ENCODE data around the gene SHTN1. TPM values are rescaled to one million over a fixed set of nuclear protein-coding genes. Genes with fewer than 3 reads are reported as not detected.

The SHTN1 gene
- total RNA-seq, 1 donor from 2014 or later = 20.2 TPM

DNA sequence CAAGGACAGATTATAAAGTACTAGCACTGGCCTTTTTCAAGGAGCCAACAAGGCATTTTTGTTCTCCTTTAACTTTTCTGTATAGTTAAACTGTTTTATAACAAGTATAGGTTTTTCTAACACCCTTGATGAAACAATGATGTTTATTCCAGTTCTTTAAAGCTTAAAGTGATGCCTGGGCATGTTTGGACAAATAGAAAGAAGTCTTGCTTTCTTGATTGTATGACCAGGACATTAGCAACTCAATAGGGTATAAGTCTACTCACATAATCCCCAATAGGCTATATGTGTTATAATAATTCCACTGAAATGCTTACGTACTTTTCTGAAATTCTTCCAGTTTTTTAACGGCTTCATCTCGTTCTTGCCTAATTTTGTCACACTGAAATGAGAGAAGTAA is 36.7 kb downstream of the SHTN1 start:
- DNase-seq (ENCODE audit: low spot score) = no peak
- no peaks in the 10 kb centered on the region for H3K27me3 Mint-ChIP-seq (ENCODE audit: low read depth)
- H3K27ac Mint-ChIP-seq (ENCODE audit: unreplicated experiment) = no peak overlapping the region
- no peaks in the 10 kb centered on the region for H3K4me1 Mint-ChIP-seq (ENCODE audit: low read depth)
- peaks cover 7% of the 10 kb centered on the region for H3K36me3 Mint-ChIP-seq (ENCODE audit: low read depth)
- H3K9me3 Mint-ChIP-seq (ENCODE audit: low read depth) = no peaks in the 10 kb centered on the region
- TF ChIP-seq, protein P1, sequence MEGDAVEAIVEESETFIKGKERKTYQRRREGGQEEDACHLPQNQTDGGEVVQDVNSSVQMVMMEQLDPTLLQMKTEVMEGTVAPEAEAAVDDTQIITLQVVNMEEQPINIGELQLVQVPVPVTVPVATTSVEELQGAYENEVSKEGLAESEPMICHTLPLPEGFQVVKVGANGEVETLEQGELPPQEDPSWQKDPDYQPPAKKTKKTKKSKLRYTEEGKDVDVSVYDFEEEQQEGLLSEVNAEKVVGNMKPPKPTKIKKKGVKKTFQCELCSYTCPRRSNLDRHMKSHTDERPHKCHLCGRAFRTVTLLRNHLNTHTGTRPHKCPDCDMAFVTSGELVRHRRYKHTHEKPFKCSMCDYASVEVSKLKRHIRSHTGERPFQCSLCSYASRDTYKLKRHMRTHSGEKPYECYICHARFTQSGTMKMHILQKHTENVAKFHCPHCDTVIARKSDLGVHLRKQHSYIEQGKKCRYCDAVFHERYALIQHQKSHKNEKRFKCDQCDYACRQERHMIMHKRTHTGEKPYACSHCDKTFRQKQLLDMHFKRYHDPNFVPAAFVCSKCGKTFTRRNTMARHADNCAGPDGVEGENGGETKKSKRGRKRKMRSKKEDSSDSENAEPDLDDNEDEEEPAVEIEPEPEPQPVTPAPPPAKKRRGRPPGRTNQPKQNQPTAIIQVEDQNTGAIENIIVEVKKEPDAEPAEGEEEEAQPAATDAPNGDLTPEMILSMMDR (IDR thresholded peaks at IDR 0.05) = no peak
- no peak overlapping the region for H3K4me3 Mint-ChIP-seq (ENCODE audit: unreplicated experiment)

DNA sequence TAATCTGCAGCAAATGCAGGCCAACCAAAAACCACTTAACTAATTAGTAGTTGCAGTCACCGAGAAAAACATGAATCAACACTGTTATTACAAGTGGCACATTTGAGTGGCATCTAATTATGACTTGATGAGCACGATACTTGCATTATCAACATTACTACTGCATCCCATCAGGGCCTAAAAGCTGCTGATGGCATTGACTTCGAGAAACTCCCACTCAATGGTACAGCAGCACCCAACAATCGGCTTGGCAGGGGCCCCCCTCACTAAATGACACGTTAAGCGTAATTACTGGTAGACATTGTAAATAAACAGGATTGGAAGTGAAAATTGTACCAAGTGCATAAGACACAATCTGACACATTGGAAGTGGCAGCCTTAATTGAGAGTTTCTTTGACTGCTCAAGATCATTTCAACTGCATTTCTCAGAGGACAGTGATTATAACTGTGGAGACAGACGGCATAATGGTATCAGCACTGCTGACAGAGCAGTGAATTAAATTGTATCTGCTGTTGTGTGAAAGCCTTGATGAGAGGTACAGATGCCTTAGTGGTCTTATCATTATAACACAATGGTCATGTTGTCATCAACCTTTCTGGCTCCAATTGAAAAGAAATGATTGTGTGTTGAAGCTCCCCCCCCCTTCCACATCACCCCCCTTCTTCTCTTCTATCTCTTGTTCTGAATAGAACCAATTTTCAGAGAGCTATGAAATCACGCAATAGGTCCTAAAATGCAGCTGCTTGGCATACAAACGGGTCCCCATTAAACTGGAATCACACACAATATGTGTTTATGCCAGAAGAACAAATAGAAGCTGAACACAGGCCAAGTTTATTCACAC is 43.4 kb downstream of the SHTN1 start:
- TF ChIP-seq, protein P1 (IDR thresholded peaks at IDR 0.05) = no peak
- H3K4me3 Mint-ChIP-seq (ENCODE audit: unreplicated experiment) = no peak overlapping the region
- peaks cover 5% of the 10 kb centered on the region for H3K36me3 Mint-ChIP-seq (ENCODE audit: low read depth)
- no peaks in the 10 kb centered on the region for H3K9me3 Mint-ChIP-seq (ENCODE audit: low read depth)
- no peak overlapping the region for H3K27ac Mint-ChIP-seq (ENCODE audit: unreplicated experiment)
- H3K4me1 Mint-ChIP-seq (ENCODE audit: low read depth) = no peaks in the 10 kb centered on the region
- H3K27me3 Mint-ChIP-seq (ENCODE audit: low read depth) = no peaks in the 10 kb centered on the region
- no peak for DNase-seq (ENCODE audit: low spot score)

GRCh38 chr10:116960066-116960776 is 44.8 kb downstream of the SHTN1 start:
- DNase-seq (ENCODE audit: low spot score) = no peak
- no peak overlapping the region for H3K27ac Mint-ChIP-seq (ENCODE audit: unreplicated experiment)
- TF ChIP-seq, protein P1 (IDR thresholded peaks at IDR 0.05) = no peak
- no peak overlapping the region for H3K4me3 Mint-ChIP-seq (ENCODE audit: unreplicated experiment)
- H3K36me3 Mint-ChIP-seq (ENCODE audit: low read depth) = peaks cover 2% of the 10 kb centered on the region
- no peaks in the 10 kb centered on the region for H3K27me3 Mint-ChIP-seq (ENCODE audit: low read depth)
- no peaks in the 10 kb centered on the region for H3K4me1 Mint-ChIP-seq (ENCODE audit: low read depth)
- H3K9me3 Mint-ChIP-seq (ENCODE audit: low read depth) = no peaks in the 10 kb centered on the region

DNA sequence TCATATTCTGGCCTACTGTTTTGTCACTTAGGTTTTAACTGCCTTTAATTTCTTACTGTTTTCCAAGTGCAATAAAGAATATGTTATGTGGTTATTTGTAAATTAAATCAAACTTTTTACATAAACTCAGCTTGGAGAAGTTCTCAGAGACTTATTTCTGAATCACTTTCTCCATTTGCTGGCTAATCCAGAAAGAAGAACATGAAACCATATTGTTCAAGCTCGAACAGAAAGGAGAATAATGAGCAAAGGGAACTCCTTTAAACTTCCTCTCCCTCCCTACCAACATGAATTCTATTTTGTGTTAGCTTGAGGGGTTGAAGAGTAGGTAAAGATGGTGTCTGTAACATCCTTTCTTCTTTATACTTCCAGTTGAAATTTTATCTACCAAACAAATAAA is 52.3 kb downstream of the SHTN1 start:
- Mint-ChIP-seq H3K27me3 (ENCODE audit: low read depth) (no peaks in the 10 kb centered on the region), H3K4me1 (ENCODE audit: low read depth) (peaks cover 9% of the 10 kb centered on the region), H3K4me3 (ENCODE audit: unreplicated experiment) (no peak overlapping the region), H3K9me3 (ENCODE audit: low read depth) (no peaks in the 10 kb centered on the region), H3K36me3 (ENCODE audit: low read depth) (peaks cover 15% of the 10 kb centered on the region), H3K27ac (ENCODE audit: unreplicated experiment) (no peak overlapping the region)
- TF ChIP-seq, protein P1 (IDR thresholded peaks at IDR 0.05) = no peak
- DNase-seq (ENCODE audit: low spot score) = no peak

GRCh38 chr10:116948530-116948870 is 56.5 kb downstream of the SHTN1 start:
- Mint-ChIP-seq H3K9me3 (ENCODE audit: low read depth) (peaks cover 2% of the 10 kb centered on the region), H3K36me3 (ENCODE audit: low read depth) (peaks cover 20% of the 10 kb centered on the region), H3K4me3 (ENCODE audit: unreplicated experiment) (no peak overlapping the region), H3K4me1 (ENCODE audit: low read depth) (peaks cover 20% of the 10 kb centered on the region), H3K27ac (ENCODE audit: unreplicated experiment) (peak overlapping the region; percentile 86), H3K27me3 (ENCODE audit: low read depth) (no peaks in the 10 kb centered on the region)
- no peak for DNase-seq (ENCODE audit: low spot score)
- TF ChIP-seq, protein P1 (IDR thresholded peaks at IDR 0.05) = no peak

All from chondrocyte (in vitro differentiated cells).